Measurements from ENCODE around the gene MMP17. TPM values are rescaled to one million over a fixed set of nuclear protein-coding genes. Genes with fewer than 3 reads are reported as not detected.

MMP17 gene
- total and polyA plus RNA-seq, 8 donors = 0.46 to 3.1 (median 2.1) TPM; not detected in 2

DNA sequence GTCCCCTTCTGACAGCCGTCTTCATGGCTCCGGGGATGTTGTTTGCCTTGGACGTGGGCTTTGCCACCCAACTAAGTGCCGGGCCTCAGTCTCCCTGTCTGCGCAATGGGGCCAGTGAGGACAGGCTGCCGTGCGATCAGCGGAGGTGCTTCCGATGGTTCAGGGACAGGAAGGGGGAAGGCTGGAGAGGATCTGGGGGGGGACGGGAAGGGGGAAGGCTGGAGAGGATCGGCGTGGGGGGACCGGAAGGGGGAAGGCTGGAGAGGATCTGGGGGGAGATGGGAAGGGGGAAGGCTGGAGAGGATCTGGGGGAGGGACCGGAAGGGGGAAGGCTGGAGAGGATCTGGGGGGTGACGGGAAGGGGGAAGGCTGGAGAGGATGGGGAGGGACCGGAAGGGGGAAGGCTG lies 3.4 kb downstream of the MMP17 start:
- Histone ChIP-seq H3K9me3 (no peaks in the 10 kb centered on the region), H3K4me1 (peaks cover 35 to 59% (median 52%) of the 10 kb centered on the region in 4 donors), H3K27me3 (peaks cover 13 to 93% (median 72%) of the 10 kb centered on the region in 3 donors), H3K4me3 (peak overlapping the region; percentile 43 to 59 (median 54)), H3K36me3 (no peaks in the 10 kb centered on the region), H3K27ac (peak overlapping the region; percentile 30 to 76 (median 62))
- DNase-seq = peak in 1 of 2 donors; percentile 86
- 47 to 59% (median 55%) methylated on average over 6 to 16 of the region's 16 CpGs for WGBS, 5 donors
- intact Hi-C loops (cut with DNase I; ENCODE audit: low total_unique reads) = no loop called here
- TF ChIP-seq, protein P1, sequence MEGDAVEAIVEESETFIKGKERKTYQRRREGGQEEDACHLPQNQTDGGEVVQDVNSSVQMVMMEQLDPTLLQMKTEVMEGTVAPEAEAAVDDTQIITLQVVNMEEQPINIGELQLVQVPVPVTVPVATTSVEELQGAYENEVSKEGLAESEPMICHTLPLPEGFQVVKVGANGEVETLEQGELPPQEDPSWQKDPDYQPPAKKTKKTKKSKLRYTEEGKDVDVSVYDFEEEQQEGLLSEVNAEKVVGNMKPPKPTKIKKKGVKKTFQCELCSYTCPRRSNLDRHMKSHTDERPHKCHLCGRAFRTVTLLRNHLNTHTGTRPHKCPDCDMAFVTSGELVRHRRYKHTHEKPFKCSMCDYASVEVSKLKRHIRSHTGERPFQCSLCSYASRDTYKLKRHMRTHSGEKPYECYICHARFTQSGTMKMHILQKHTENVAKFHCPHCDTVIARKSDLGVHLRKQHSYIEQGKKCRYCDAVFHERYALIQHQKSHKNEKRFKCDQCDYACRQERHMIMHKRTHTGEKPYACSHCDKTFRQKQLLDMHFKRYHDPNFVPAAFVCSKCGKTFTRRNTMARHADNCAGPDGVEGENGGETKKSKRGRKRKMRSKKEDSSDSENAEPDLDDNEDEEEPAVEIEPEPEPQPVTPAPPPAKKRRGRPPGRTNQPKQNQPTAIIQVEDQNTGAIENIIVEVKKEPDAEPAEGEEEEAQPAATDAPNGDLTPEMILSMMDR (IDR thresholded peaks at IDR 0.05) = no peak
- no peak for TF ChIP-seq POLR2AphosphoS5 (IDR thresholded peaks at IDR 0.05)
- TF ChIP-seq POLR2A (IDR thresholded peaks at IDR 0.05) = no peak
- no peak for TF ChIP-seq EP300 (IDR thresholded peaks at IDR 0.05)

DNA sequence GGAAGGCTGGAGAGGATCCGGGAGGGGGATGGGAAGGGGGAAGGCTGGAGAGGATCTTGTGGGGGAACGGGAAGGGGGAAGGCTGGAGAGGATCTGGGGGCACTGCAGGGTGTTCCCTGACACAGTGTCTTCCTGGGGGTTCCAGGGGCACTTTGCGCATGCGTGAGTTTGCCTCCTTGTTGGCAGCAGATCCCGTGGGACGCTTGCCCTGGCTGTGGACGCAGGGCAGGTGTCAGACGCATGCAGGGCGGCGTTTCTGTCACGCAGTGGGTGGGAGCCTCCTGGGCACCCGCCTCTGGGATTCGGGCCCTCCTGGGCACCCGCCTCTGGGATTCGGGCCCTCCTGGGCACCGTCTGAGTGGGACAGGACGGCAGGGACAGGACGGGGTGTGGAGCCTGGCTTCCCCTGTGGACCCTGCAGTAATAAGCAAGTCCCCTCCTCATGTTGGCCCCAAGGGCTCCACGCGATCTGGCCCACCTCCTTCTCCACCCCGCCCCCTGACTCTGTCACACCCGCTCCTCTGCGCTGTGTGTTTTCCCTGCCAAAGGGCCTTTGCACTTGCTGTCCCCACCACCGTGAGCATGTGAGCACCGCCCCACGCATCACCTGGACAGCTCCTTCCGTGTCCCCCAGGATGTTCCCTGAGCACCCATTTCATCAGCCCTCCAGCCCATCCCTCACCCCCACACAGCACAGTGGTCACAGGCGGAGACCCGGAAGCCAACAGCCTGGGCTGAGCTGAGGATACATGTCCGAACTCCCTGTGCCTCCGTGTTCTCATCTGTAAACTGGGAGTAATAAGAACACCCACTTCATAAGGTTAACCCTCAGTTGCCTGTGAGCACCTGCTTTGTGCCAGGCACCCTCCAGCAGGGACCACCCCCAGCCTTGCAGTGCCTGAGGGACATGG lies 4.4 kb downstream of the MMP17 start:
- Histone ChIP-seq H3K9me3 (no peaks in the 10 kb centered on the region), H3K27ac (peak overlapping the region in 2 of 5 donors; percentile 66 to 68), H3K4me1 (peaks cover 35 to 56% (median 49%) of the 10 kb centered on the region in 4 donors), H3K4me3 (peak overlapping the region in 3 of 4 donors; percentile 15 to 31 (median 20)), H3K36me3 (no peaks in the 10 kb centered on the region), H3K27me3 (peaks cover 13 to 92% (median 70%) of the 10 kb centered on the region in 3 donors)
- peak in 1 of 2 donors; percentile 60 for DNase-seq
- TF ChIP-seq, protein P1 (IDR thresholded peaks at IDR 0.05) = no peak
- TF ChIP-seq EP300 (IDR thresholded peaks at IDR 0.05) (no peak), POLR2AphosphoS5 (IDR thresholded peaks at IDR 0.05) (no peak), POLR2A (IDR thresholded peaks at IDR 0.05) (no peak)
- 36 to 50% (median 44%) methylated on average over 22 to 31 of the region's 31 CpGs for WGBS, 5 donors
- intact Hi-C loops (cut with DNase I; ENCODE audit: low total_unique reads) = no loop called here

DNA sequence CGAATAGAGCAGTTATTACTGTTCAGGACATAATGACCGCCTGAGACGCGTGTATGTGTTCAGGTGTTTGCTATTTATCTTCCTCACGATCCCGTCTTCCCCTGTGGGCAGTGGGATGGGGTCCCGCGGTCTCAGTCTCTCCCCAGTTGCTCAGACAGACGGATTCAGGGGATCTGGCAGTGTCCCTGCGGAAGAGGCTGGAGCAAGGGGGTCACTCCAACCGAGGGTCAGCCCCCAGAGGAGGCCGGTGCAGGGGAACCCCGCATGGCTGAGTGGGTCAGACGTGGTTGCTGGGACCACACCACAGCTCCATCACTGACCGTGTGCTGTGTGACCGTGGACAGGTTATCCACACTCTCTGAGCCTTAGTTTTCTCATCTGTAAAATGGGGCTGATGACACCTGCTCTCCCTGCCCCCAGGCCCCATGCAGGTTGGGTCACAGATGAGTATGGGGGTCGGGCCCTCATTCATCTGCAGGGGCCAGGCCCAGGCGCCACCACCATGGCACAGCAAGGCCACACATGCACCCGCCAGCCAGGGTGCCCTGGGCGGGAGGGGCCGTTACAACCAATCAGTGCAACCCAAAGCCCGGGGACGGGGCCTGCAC lies 5.2 kb downstream of the MMP17 start:
- Histone ChIP-seq H3K9me3 (no peaks in the 10 kb centered on the region), H3K4me1 (peaks cover 28 to 49% (median 42%) of the 10 kb centered on the region in 4 donors), H3K36me3 (no peaks in the 10 kb centered on the region), H3K27ac (no peak overlapping the region), H3K27me3 (peaks cover 13 to 93% (median 64%) of the 10 kb centered on the region in 3 donors), H3K4me3 (no peak overlapping the region)
- TF ChIP-seq, protein P1 (IDR thresholded peaks at IDR 0.05) = no peak
- TF ChIP-seq EP300 (IDR thresholded peaks at IDR 0.05) (no peak), POLR2A (IDR thresholded peaks at IDR 0.05) (no peak), POLR2AphosphoS5 (IDR thresholded peaks at IDR 0.05) (no peak)
- intact Hi-C loops (cut with DNase I; ENCODE audit: low total_unique reads) = no loop called here
- WGBS, 5 donors = 72 to 77% (median 76%) methylated on average over 18 to 23 of the region's 23 CpGs
- no peak for DNase-seq

DNA sequence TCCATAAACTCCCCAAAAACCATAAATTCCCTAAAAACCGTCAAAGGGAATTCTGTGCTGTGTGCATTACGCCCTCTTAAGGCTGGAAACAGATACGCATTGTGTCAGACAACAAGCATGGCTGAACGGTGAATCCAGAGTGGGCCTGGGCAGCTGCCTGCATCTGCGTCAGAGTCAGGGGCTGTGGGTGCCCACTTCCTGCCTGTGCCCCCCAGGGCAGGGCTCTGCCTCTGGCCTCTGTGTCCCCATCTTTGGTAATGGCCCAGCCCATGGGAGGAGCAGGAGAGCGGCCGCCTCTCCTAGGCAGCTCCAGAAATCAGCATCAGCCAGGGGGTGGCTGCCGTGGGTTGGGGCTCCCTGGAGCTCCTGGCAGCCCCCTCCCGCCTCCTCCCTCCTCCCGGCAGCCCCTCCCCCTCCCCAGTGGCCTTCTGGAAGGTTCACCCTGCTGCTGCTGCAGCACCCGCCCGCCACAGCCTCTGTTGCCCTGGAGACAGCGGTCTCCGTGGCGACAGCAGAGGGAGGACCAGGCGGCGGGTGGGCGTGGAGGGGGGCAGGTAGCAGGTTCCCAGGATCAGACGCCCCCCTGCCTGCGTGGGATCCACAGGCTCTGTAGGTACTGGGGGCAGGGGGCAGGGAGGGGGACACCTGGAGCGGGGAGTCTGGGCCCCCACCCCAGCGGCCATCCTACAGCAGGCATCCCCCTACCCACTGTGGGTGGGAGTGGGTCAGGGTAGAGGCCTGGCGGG lies 5.9 kb downstream of the MMP17 start:
- WGBS, 5 donors = 37 to 51% (median 46%) methylated on average over 12 to 23 of the region's 23 CpGs
- peaks cover 11 to 93% (median 58%) of the 10 kb centered on the region in 3 donors for H3K27me3 ChIP-seq
- H3K27ac ChIP-seq = no peak overlapping the region
- H3K9me3 ChIP-seq = no peaks in the 10 kb centered on the region
- peaks cover 22 to 42% (median 36%) of the 10 kb centered on the region in 4 donors for H3K4me1 ChIP-seq
- TF ChIP-seq, protein P1 (IDR thresholded peaks at IDR 0.05) = no peak
- TF ChIP-seq EP300 (IDR thresholded peaks at IDR 0.05) (no peak), POLR2A (IDR thresholded peaks at IDR 0.05) (no peak), POLR2AphosphoS5 (IDR thresholded peaks at IDR 0.05) (no peak)
- intact Hi-C loops (cut with DNase I; ENCODE audit: low total_unique reads) = no loop called here
- peak in 1 of 2 donors; percentile 61 for DNase-seq
- no peaks in the 10 kb centered on the region for H3K36me3 ChIP-seq
- no peak overlapping the region for H3K4me3 ChIP-seq
